GM12873 (cell line): Measurements from ENCODE around the gene ATP11A.

Source experiments
- CTCF ChIP-seq: IDR thresholded peaks from 2 replicates; pipeline ENCODE4 v1.5.1; 2012; ENCODE audit warnings: low read depth, mild to moderate bottlenecking, moderate library complexity, low read length, control low read depth; ENCODE audit not compliant: insufficient read depth; ENCODE audit errors: missing control alignments

The ATP11A gene

GRCh38 chr13:112880221-112880641, 190.4 kb downstream of the ATP11A start:
- no peak for TF ChIP-seq CTCF

GRCh38 chr13:112880976-112881540, 191.2 kb downstream of the ATP11A start:
- TF ChIP-seq CTCF = no peak

GRCh38 chr13:112881656-112882554, 192.1 kb downstream of the ATP11A start:
- no peak for TF ChIP-seq CTCF

- no peak for TF ChIP-seq CTCF
These were observed 192.8 kb downstream of the ATP11A start for GRCh38 chr13:112882555-112883024.

GRCh38 chr13:112883241-112883945, 193.6 kb downstream of the ATP11A start:
- TF ChIP-seq CTCF = no peak

GRCh38 chr13:112885242-112885781, 195.5 kb downstream of the ATP11A start:
- TF ChIP-seq CTCF = no peak
